RWPE1 (cell line): ENCODE data around the gene TBC1D1.
A peak's percentile ranks its signal among the peaks of the same experiment; 100 is the strongest.

Experiments used
- CTCF ChIA-PET: fragments of 350-600 bp; sonication (Branson Sonifier 250); formaldehyde crosslinking; extraction: SDS; loops from one replicate; lab custom pipeline; 2021; lab: Yijun Ruan, JAX
- POLR2A ChIA-PET: fragments of 400-600 bp; formaldehyde crosslinking; extraction: SDS; loops from one replicate; lab custom pipeline; 2020; ENCODE audit warnings: antibody characterized with exemption; ENCODE audit not compliant: low non-redundant PET; lab: Yijun Ruan, JAX
- DNase-seq: peaks from one replicate; pipeline ENCODE4 v3.0.0; 2012; ENCODE audit warnings: low spot score
- H3K27ac ChIP-seq: fragments of 450-650 bp; 2 replicates; pipeline ENCODE4 v1.5.1; 2017
- TF ChIP-seq, protein P1 (sequence below): fragments of 450-650 bp; conservative IDR thresholded peaks from 2 replicates; pipeline ENCODE4 v1.5.1; 2017; ENCODE audit warnings: low read depth, mild to moderate bottlenecking

Gene TBC1D1

DNA sequence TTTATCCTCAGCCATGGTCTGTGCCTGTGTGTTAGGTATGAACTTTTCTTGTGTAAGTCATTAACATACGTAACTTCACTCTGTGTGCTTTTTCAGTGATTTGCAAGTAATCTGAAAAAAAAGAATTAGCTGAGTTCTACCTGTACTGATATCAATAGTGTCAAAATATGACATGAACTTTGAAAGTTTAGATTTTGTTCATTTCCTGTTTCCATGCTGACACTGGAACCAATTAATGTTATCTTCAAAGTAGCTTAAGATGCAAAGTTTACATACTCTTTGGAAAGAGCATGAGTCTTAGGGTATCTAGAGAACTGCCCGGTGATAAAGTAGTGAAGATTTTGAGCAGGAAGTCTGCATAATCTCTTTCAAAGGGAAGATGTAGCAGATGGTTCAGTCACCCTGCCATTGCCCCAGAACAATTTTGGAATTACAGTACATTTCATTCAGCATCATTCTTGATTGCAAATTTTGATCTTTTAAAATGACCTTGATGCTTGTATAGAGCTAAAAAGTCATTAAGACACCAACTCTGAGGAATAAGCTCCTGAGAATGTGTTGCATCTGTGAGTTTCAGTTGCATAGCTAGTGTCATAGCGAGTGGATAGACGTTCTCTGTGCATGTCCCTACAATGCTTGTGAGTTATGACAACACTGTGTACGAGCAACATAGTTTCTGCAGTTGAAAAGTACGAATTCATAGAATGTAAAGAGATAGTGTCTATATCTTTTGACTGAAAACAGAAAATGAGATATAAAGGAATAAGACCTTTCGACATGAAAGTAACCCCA lies 199.8 kb downstream of the TBC1D1 start:
- TF ChIP-seq, protein P1, sequence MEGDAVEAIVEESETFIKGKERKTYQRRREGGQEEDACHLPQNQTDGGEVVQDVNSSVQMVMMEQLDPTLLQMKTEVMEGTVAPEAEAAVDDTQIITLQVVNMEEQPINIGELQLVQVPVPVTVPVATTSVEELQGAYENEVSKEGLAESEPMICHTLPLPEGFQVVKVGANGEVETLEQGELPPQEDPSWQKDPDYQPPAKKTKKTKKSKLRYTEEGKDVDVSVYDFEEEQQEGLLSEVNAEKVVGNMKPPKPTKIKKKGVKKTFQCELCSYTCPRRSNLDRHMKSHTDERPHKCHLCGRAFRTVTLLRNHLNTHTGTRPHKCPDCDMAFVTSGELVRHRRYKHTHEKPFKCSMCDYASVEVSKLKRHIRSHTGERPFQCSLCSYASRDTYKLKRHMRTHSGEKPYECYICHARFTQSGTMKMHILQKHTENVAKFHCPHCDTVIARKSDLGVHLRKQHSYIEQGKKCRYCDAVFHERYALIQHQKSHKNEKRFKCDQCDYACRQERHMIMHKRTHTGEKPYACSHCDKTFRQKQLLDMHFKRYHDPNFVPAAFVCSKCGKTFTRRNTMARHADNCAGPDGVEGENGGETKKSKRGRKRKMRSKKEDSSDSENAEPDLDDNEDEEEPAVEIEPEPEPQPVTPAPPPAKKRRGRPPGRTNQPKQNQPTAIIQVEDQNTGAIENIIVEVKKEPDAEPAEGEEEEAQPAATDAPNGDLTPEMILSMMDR: no peak
- ChIA-PET CTCF (interaction anchor here (0.6 kb wide), 2 partner anchors 88 to 1175 kb away, joined by 3 read pairs; no protein-coding TSS in a partner anchor), POLR2A (no interaction called here)
- DNase-seq: no peak
- no peak overlapping the region for H3K27ac ChIP-seq

DNA sequence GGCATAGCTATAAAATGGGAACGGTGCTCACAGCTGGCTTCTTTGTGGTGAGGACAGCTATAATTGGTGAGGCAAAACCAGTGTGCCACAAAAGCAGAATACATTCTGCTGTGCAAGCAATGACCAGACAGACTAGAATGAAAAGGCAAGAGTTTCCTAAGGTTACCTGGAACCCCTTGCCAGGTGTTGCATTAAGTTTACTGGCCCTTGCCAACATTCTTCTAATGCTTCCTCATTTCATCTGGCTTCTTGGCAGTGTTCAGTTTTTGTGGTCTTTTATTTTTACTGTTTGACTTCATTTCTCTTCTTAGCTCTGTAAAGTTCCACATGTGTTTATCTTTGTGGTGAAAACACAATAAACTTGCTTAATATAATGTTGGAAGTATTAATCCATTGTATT lies 200.8 kb downstream of the TBC1D1 start:
- CTCF ChIA-PET: interaction anchor here (0.6 kb wide), 1 partner anchor 65 kb away, joined by 3 read pairs; no protein-coding TSS in a partner anchor
- TF ChIP-seq, protein P1: no peak
- POLR2A ChIA-PET: no interaction called here

DNA sequence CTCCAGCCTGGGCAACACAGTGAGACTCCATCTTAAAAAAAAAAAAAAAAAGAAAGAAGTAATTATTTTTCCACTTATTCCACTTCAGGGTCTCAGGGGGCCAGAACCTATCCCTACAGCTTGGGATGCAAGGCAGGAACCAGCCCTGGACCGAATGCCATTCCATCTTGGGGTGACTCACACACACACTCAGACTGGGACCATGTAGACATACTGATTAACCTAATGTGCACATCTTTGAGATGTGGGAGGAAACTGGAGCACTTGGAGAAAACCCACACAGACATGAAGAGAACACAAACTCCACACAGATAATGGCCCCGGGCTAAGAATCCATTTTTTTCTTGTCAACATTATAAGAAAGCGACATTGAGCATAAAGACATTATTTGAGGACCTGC lies 201.8 kb downstream of the TBC1D1 start:
- TF ChIP-seq, protein P1: no peak
- CTCF ChIA-PET: interaction anchor here (1.0 kb wide), 1 partner anchor 638 kb away, joined by 4 read pairs; no protein-coding TSS in a partner anchor
- H3K27ac ChIP-seq: peak overlapping the region; percentile 69
- no peak for DNase-seq
- POLR2A ChIA-PET: no interaction called here

More for the DNA sequence above, 200.8 kb downstream of the TBC1D1 start:
- no peak for DNase-seq
- H3K27ac ChIP-seq: no peak overlapping the region

DNA sequence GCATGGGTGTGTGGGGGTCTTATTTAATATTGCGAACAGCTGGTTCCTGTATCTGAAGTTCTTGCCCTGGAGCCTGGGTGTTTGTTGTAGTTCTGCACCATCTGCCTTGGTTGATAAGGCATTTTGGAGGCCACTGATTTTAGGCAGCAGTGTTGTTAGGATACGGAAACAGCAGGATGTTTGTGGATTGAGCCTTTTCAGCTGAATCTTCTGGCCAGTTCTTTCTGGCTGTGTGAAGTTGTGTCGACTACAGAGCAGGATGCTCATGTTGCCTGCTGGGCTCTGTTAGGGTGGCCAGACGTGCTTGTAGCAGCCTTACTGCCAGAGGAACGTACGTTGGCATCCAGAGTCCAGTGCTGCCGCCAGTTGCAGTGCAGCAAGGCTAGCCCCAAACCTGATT lies 203.5 kb downstream of the TBC1D1 start:
- ChIA-PET POLR2A (no interaction called here), CTCF (no interaction called here)
- DNase-seq: no peak
- no peak overlapping the region for H3K27ac ChIP-seq
- TF ChIP-seq, protein P1: no peak

DNA sequence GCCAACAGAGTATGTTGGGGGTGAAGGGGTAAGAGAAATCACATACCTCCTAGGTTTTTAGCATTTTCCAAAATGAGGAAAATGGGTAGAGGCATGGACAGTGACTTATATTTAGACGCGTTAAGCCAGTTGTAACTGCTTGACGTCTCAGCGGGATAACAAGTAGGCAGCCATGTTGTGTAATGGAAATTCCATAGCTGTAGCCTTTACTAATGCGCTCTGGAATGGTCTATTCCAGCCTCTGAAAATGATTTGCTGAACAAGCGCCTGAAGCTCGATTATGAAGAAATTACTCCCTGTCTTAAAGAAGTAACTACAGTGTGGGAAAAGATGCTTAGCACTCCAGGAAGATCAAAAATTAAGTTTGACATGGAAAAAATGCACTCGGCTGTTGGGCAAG lies 204.8 kb downstream of the TBC1D1 start:
- no peak for DNase-seq
- CTCF ChIA-PET: interaction anchor here (0.6 kb wide), 1 partner anchor 45 kb away, joined by 3 read pairs; no protein-coding TSS in a partner anchor
- TF ChIP-seq, protein P1: no peak
- POLR2A ChIA-PET: no interaction called here
- no peak overlapping the region for H3K27ac ChIP-seq

DNA sequence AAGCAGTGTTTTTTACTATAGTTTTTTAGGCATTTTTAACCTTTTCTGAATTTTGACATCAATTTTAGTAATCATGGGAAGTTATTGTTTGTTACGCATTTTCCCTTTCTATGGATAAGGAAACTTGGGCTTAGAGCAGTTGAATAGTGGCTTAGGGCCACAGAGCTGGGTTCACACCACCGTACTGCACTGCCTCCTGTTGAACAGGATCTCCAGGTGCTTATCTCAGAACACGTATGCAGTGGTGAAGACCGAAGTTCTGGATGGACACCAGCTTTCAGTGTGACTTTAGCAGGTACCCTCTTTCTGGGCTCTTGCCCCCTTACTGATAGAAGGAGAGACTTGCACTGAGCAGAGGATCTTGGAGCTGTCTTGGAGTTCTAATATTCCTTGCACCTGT lies 206.9 kb downstream of the TBC1D1 start:
- ChIA-PET CTCF (interaction anchor here (0.6 to 0.7 kb wide), 2 partner anchors 9 to 81 kb away, joined by 3 read pairs; no protein-coding TSS in a partner anchor), POLR2A (no interaction called here)

More for the DNA sequence above, 206.9 kb downstream of the TBC1D1 start:
- TF ChIP-seq, protein P1: no peak
- H3K27ac ChIP-seq: peak overlapping the region; percentile 9; the same call in 1 of the 2 replicates
- no peak for DNase-seq
